ENCODE results near the gene SLC35F3.
A peak's percentile ranks its signal among the peaks of the same experiment; 100 is the strongest.

DNA sequence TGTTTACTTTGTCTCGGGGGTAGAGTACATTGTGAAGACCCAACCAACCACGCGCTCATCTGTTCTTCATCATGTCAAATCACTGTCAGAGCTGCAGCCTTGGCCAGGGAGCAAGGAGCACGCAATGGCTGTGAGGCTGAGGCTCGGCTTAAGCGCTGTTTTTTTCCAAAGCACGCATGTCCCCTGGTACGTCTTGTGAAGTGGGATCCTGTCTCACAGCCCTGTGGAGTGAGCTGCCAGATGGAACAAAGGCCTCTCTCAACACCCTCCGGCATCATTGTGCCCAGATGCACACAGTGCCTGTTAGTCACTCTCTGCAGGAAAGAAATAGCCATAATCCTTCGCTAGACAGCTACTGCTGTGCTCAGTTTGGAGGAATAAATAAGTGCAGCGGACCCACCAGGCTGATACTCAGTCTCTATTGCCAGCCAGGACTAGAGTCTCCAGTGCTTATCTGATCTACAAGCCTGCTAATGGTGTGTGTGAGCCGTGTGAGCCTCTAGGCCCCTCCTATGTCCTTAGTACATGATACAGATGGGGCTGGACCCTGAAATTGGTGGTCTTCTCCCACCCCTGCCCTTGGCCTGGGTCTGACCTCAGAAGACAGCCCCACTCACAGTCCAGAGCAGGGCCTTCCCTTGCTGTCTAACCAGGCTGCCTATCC, 377.5 kb downstream of the SLC35F3 start:
- TF ChIP-seq RCOR1 (IDR thresholded peaks at IDR 0.05; ENCODE audit: low read length) (no peak), SIN3A (IDR thresholded peaks at IDR 0.05; ENCODE audit: borderline replicate concordance, low read depth, low read length) (no peak), RFX5 (IDR thresholded peaks at IDR 0.05; ENCODE audit: low read length) (no peak), EP300 (IDR thresholded peaks at IDR 0.05; ENCODE audit: borderline replicate concordance in 1 of 2, low read depth in 1 of 2, low read length in 1 of 2) (peak in 1 of 2 experiments; percentile 49; a peak in 1 of 4 replicates), POLR2AphosphoS5 (IDR thresholded peaks at IDR 0.05; ENCODE audit: low read depth, low read length) (no peak), RAD21 (IDR thresholded peaks at IDR 0.05; ENCODE audit: low read length) (peak; percentile 33), GATA2 (CRISPR knock-in tag; IDR thresholded peaks at IDR 0.05) (peak; percentile 64), YY1 (IDR thresholded peaks at IDR 0.05; ENCODE audit: low read depth) (no peak), ELF1 (IDR thresholded peaks at IDR 0.05) (no peak), JUND (IDR thresholded peaks at IDR 0.05) (no peak), NFIC (IDR thresholded peaks at IDR 0.05; ENCODE audit: borderline replicate concordance) (no peak)
- TF ChIP-seq, protein P1, sequence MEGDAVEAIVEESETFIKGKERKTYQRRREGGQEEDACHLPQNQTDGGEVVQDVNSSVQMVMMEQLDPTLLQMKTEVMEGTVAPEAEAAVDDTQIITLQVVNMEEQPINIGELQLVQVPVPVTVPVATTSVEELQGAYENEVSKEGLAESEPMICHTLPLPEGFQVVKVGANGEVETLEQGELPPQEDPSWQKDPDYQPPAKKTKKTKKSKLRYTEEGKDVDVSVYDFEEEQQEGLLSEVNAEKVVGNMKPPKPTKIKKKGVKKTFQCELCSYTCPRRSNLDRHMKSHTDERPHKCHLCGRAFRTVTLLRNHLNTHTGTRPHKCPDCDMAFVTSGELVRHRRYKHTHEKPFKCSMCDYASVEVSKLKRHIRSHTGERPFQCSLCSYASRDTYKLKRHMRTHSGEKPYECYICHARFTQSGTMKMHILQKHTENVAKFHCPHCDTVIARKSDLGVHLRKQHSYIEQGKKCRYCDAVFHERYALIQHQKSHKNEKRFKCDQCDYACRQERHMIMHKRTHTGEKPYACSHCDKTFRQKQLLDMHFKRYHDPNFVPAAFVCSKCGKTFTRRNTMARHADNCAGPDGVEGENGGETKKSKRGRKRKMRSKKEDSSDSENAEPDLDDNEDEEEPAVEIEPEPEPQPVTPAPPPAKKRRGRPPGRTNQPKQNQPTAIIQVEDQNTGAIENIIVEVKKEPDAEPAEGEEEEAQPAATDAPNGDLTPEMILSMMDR (IDR thresholded peaks at IDR 0.05) = no peak
- TF ChIP-seq, protein P2, sequence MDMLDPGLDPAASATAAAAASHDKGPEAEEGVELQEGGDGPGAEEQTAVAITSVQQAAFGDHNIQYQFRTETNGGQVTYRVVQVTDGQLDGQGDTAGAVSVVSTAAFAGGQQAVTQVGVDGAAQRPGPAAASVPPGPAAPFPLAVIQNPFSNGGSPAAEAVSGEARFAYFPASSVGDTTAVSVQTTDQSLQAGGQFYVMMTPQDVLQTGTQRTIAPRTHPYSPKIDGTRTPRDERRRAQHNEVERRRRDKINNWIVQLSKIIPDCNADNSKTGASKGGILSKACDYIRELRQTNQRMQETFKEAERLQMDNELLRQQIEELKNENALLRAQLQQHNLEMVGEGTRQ (IDR thresholded peaks at IDR 0.05; ENCODE audit: borderline replicate concordance, low read depth, low read length) = no peak
- TF ChIP-seq, protein P3, sequence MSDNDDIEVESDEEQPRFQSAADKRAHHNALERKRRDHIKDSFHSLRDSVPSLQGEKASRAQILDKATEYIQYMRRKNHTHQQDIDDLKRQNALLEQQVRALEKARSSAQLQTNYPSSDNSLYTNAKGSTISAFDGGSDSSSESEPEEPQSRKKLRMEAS (IDR thresholded peaks at IDR 0.05; ENCODE audit: low read depth) = no peak

Data from SK-N-SH (cell line).